Stimulated activated naive CD4-positive, alpha-beta T cell (primary cell): ENCODE data around the gene EDA.
A peak's percentile ranks its signal among the peaks of the same experiment; 100 is the strongest.

Experiments
- DNase-seq, 6 experiments: peaks; one replicate each; lab custom pipeline; 2025; lab: John Stamatoyannopoulos, UW

Gene EDA

DNA sequence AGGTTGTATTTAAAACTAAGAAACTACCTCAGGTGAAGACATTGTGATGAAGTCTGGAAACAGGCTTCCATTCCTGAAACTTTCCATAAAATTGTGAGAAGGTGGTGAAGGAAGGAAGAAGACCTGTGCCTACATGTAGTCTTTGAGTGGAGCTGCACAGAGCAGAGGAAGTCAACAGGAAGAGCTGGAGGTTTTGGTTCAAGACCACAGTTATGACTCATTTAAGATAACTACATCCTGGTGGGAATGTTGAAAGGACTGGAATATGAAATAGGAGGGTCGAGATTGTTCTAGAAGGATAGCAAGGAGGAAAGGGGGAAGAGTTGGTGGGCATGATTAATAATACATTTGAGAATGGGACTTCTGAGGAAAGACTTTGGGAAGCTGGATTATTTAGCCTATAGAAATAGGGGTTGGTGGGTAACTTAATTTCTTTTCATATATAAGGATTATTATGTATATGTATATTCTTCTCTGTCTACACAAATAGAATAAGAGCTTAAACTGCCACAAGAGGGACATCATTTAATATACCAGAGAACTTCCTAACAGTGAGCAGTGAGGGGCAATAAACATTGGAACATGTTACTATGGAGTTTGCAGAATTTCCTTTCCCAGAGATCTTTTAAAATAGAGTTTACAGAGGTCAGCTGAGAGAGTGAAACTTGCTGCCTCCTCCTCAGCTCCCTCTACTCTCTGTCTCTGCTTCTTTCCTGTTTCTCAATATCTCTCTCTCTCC lies 410.4 kb downstream of the EDA start:
- DNase-seq = no peak

DNA sequence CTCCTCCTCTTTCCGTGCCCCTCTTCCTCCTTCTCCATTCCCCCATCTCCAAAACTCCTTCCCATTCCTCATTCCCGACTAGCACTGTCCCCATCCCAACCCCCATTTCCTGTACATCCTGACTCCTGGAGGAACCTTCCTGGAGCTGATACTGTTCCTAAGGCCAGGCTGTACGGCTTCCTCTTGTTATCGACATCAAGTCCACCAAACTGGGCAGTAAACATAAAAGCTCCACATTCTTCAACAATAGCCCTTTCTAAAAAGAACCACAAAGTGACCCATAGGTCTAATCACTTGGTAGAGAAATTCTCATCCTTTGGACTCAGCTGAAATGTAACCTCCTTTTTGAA lies 410.9 kb downstream of the EDA start:
- DNase-seq = no peak

DNA sequence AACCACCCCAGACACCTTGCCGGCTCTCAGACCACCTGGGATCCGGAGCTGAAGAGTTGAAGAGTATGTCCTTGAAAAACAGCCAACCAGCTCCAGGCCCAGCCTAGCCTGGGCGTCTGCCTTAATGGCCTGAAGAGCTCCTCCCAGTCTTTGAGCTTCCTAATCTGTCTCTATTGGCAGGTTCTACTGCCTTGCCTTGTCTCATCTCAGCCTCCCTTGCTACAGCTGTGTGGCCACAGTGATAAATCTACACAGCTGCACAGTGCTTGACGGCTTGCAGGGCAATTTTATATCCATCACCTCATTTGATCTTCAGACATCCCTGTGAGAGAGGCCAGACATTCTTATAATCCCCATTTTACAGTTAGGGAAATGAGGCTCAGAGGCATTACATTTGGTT lies 413.9 kb downstream of the EDA start:
- DNase-seq = no peak

DNA sequence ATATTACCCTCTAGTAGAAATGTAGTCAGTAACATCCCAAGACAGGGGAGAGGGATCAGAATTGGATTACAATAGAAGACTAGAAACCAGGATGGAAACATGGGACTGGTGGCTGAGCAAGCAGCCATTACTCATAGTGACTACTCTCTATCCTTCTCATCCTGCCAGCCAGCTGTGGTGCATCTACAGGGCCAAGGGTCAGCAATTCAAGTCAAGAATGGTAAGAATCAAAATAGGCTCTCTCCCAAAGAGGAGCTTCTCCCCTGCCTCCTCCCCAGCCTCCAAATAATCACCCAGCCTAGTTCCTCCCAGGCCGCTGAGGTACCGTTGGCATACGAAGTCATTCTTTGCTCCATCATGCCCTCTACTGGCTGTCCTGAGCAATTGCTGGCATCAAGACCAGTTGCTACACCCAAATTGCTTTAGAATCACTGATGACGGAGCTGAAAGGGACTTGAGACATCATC lies 414.4 kb downstream of the EDA start:
- peak in 3 of 6 experiments; percentile 2 to 53 (median 44) for DNase-seq

GRCh38 chrX:70032792-70033191 lies 416.9 kb downstream of the EDA start:
- DNase-seq = no peak

DNA sequence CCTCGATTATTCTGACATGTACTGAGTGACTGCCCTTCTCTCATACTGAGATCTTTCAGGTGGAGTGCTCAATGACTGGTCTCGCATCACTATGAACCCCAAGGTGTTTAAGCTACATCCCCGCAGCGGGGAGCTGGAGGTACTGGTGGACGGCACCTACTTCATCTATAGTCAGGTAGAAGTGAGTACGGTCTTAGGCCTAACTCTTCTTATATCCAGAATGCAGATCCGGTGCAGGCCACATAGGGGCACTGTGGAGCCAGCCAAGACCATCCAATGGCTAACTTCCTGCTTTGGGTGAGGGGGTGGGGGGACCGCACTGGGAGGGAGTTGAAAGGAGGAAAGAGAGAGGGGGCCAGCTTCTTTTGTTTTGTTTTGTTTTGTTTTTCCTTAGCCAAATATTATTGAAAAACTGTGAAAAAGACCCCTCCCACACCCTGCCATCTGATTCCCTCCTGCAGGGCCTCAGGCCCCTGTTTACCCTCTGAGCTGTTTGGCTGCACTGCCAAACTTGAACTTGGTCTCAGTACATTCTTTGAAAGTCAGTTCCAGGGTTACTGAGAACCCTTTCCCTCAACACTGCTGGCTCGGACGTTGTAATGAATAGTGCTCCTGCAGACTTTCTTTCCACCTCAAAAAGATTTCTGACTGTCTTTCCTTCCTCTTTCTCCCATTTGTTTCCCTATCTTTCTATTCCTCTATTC lies 417.6 kb downstream of the EDA start:
- no peak for DNase-seq

GRCh38 chrX:70034646-70035045 lies 418.7 kb downstream of the EDA start:
- DNase-seq = no peak

- no peak for DNase-seq
These were observed 422.6 kb downstream of the EDA start for GRCh38 chrX:70038515-70038914.

GRCh38 chrX:70038951-70039350 lies 423.0 kb downstream of the EDA start:
- DNase-seq = no peak

DNA sequence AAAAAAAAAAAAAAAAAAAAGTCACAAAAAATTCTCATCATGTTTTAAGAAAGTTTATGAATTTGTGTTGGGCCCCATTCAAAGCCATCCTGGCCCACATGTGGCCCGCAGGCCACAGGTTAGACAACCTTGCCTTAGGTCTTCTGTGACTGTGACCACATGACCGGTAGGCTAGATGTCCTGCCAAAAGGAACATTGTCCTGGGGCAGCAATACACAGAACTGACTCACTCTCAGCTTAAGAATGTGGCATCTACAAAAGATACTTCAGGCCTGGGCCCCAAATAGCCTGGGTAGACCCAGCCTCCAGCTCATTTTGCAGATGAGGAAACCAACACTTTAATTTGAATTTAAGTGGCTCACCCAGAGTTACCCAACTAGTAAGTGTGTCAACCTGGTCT lies 423.8 kb downstream of the EDA start:
- no peak for DNase-seq

DNA sequence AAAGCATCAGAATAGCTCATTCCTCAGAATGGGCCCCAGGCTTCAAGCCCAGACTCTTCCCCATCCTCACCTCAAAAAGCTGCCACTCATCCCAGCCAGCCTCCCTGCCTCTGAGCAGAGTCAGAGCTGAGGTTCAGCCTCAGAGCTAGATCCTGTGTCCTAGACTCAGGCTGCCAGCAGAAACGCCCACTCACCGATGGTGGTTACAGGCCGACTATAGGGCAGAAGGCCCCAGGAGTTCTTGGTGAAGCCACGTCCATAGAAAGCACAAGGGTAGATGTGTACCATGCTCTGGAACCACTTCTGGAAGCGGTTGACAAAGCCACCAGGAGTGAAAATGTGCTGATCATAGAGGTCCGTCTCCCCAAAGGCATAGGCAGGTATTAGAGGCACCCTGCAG lies 426.1 kb downstream of the EDA start:
- no peak for DNase-seq

GRCh38 chrX:70042399-70043371 lies 426.8 kb downstream of the EDA start:
- DNase-seq = no peak

- DNase-seq = no peak
These were observed 427.8 kb downstream of the EDA start for GRCh38 chrX:70043685-70044084.

DNA sequence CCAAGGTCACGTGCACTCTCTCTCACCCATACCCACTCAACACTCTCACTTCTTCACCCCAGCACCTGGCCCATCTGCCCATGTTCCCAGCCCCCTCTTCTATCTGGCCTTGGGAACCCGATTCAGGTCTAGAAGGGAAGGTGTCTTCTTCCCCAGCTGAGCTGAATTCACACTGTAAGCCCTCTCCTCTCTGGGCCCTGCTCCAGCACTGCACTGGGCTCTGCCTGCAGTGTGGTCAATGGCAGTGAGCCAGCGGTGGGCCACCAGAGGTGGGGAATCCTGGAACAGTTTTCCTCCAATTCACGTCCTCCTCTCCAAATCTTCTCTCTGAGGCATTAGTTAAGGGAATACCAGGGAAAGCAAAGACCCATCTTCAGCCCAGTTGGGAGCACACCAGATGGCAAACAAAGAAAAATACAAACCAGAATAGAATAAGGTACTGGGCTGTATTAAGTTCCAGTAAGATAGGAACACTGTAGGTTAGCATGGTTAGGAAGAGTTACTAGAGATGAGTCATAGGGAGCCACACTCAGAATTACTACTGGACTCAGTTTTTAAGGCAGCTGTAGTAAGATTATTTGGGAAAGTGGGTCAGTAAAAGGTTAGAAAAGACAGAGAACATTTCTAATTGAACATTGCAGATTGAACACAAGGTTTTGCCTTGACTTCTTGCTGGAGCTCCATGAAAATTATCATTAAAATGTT lies 428.8 kb downstream of the EDA start:
- no peak for DNase-seq

- no peak for DNase-seq
These were observed 431.1 kb downstream of the EDA start for GRCh38 chrX:70046978-70047377.

DNA sequence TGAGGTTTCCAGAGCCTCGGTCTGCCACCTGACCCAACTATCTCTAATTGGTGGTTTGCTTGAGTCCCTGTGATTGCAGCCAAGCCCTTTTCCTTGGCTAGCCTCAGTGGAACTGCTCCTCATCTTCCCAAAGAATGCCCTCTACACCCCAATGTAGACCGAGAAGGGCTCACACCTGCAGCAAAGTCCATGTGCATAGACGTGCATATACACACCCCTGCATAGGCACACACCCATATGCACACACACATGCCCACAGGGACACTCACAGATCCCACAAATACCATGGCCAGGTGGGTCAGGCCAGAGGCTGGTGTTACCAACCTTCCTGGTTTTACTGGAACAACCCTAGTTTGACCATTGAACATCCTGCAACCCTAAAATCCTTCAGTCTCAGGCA lies 433.5 kb downstream of the EDA start:
- DNase-seq = no peak

DNA sequence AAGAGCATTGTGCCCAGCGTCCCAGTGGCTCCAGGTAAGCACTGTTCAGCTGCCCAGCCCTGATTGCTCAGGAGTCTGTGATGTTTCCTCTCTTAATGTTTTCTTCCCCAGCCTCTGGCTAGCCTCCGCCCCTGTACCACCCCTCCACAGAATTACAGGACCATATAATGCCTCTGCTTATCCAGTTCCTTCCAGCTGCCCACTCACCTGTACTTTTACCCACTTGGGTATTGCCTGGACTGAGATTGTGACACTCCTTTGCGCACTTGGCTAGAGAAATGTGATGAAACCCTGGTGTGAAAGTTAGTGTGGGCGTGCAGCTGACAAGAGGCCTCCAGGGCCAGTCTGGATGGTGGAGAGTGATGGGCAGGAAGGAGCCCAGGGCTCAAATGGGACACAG lies 434.0 kb downstream of the EDA start, which contains the start of gene AWAT2:
Gene AWAT2 (minus strand): TSS at position 14 of the 400 bp plus-strand sequence. CDS start 6 bp downstream, at position 8.
- DNase-seq = no peak

DNA sequence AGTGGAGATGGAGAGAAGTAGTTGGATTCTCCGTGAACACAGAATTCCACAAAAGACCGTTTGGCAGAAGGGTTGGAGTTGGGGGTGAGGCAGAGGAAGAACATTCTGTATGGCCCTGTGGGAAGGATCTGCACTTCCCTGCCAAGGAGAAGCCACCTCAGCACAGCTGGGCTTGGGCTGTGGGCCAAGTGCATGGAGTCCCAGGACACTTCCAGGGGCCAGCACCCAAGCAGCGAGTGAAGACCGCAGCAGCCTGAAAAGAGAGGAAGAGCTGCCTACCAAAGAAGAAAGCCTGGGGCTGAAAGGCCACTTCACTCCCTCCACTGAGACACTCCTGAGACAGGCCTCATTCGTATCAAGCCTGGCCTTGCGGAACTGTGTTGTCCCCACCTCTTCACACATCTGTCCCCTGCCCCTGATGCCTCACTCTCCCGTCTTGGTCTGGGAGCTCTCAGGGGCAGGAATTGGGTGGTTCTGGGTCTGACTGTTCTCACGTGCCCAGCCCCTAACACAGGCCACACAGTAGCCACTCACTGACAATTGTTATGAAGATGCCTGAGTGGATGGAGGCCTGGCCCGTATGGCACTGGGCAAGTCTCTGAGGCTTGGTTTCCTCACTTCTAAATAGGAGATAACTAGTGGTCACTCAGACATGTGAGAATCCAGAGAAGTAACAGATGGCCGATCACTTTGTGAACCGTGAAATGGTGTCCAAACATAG lies 437.1 kb downstream of the EDA start:
- no peak for DNase-seq

GRCh38 chrX:70054391-70054790 lies 438.5 kb downstream of the EDA start:
- no peak for DNase-seq

DNA sequence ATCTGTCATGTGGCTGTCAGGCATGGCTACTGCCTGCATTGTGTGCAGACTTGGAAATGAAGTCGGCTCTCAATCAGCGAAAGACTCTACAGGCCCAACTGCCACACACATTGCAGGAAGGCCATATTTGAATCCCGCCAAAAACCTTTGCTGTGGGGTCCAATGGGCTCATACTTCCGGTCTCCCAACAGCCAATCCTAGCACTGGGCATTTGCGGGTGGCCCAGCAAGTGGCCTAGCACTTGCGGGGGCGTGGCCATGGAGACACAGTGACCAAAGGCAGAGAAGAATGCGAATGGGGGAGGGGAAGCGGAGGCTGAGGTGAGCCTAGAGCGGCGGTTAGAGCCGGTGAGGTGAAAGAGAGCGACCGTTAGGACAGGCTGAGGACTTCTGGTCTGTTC lies 446.2 kb downstream of the EDA start, which contains the start of gene OTUD6A:
Gene OTUD6A (plus strand): TSS at position 382 of the 400 bp plus-strand sequence. CDS start 68 bp downstream, outside the sequence.
- no peak for DNase-seq
